SK-N-SH (cell line): Measurements from ENCODE around the gene AIMP2. TPM values are rescaled to one million over a fixed set of nuclear protein-coding genes. Genes with fewer than 3 reads are reported as not detected.

ENCODE experiments used
- CTCF ChIA-PET: fragments of 300-600, 350-600 bp; formaldehyde crosslinking; extraction: SDS; loops from one replicate; lab custom pipeline; 2021; lab: Yijun Ruan, JAX
- POLR2A ChIA-PET: fragments of 350-600 bp; sonication (Branson Sonifier 250); formaldehyde crosslinking; extraction: SDS; loops from one replicate; lab custom pipeline; 2020; ENCODE audit warnings: antibody characterized with exemption, inconsistent platforms; lab: Yijun Ruan, JAX
- DNase-seq: peaks from one replicate; pipeline ENCODE4 v3.0.0; 2012
- H2AFZ ChIP-seq: fragments of 200-600 bp; sonication (generic); 2 replicates; pipeline ENCODE4 v1.8.1; 2016; ENCODE audit warnings: antibody characterized with exemption, mild to moderate bottlenecking, low read depth
- H3F3A ChIP-seq: fragments of 200-600 bp; sonication (generic); replicated peaks from 2 replicates; pipeline ENCODE3; 2016; ENCODE audit warnings: antibody characterized with exemption, mild to moderate bottlenecking; ENCODE audit not compliant: insufficient read depth
- H3K27ac ChIP-seq, 2 experiments: fragments of 200-500 bp in 1 of 2; fragments of 200-600 bp in 1 of 2; sonication (Bioruptor generic) in 1 of 2; sonication (generic), shearing (Covaris generic) in 1 of 2; 2 replicates each; pipeline versions ENCODE4 v1.5.1 to v1.6.1; 2014 to 2016; ENCODE audit warnings: low read depth in 2 of 2, inconsistent platforms in 1 of 2, low read length in 1 of 2, mild to moderate bottlenecking in 1 of 2, mixed read lengths in 1 of 2
- H3K27me3 ChIP-seq: fragments of 200-600 bp; sonication (generic), shearing (Covaris generic); 2 replicates; pipeline ENCODE4 v1.6.1; 2016; ENCODE audit warnings: mixed run types; ENCODE audit not compliant: insufficient read depth
- H3K36me3 ChIP-seq, 2 experiments: fragments of 200-500 bp in 1 of 2; fragments of 200-600 bp in 1 of 2; sonication (Bioruptor generic) in 1 of 2; sonication (generic) in 1 of 2; replicated peaks in 1 of 2; 2 replicates each; pipeline versions ENCODE3 to v1.5.1; 2014 to 2016; ENCODE audit warnings: low read length in 1 of 2, mild to moderate bottlenecking in 1 of 2; ENCODE audit not compliant: insufficient read depth in 2 of 2, control insufficient read depth in 1 of 2
- H3K4me1 ChIP-seq, 2 experiments: fragments of 200-500 bp in 1 of 2; fragments of 200-600 bp in 1 of 2; sonication (Bioruptor generic) in 1 of 2; sonication (generic), shearing (Covaris generic) in 1 of 2; 2 replicates each; pipeline versions ENCODE4 v1.5.1 to v1.6.1; 2014 to 2016; ENCODE audit warnings: low read depth in 1 of 2, low read length in 1 of 2, mixed run types in 1 of 2; ENCODE audit not compliant: insufficient read depth in 2 of 2, control insufficient read depth in 1 of 2
- H3K4me2 ChIP-seq: fragments of 200-600 bp; sonication (generic), shearing (Covaris generic); 2 replicates; pipeline ENCODE4 v1.6.1; 2017; ENCODE audit warnings: mixed run types
- H3K4me3 ChIP-seq, 2 experiments: fragments of 200-500 bp in 1 of 2; fragments of 200-600 bp in 1 of 2; sonication (Bioruptor generic) in 1 of 2; sonication (generic), shearing (Covaris generic) in 1 of 2; 2 replicates each; pipeline versions ENCODE4 v1.5.1 to v1.8.1; 2014 to 2016; ENCODE audit warnings: low read depth in 2 of 2, inconsistent platforms in 1 of 2, low read length in 1 of 2, mild to moderate bottlenecking in 1 of 2, mixed read lengths in 1 of 2, moderate library complexity in 1 of 2
- H3K79me2 ChIP-seq: fragments of 200-600 bp; sonication (generic); 2 replicates; pipeline ENCODE4 v1.8.1; 2017; ENCODE audit warnings: mild to moderate bottlenecking; ENCODE audit not compliant: insufficient read depth
- H3K9ac ChIP-seq: fragments of 200-600 bp; sonication (generic); 2 replicates; pipeline ENCODE4 v1.6.1; 2017; ENCODE audit warnings: mixed run types
- H3K9me2 ChIP-seq: fragments of 200-600 bp; sonication (generic); 2 replicates; pipeline ENCODE4 v1.6.1; 2017; ENCODE audit warnings: mixed run types
- H3K9me3 ChIP-seq: fragments of 200-600 bp; sonication (generic); 2 replicates; pipeline ENCODE4 v1.6.1; 2017; ENCODE audit warnings: mixed run types, mild to moderate bottlenecking, moderate library complexity
- H4K20me1 ChIP-seq: fragments of 200-600 bp; sonication (generic); 2 replicates; pipeline ENCODE4 v1.6.1; 2017; ENCODE audit warnings: mild to moderate bottlenecking, mixed run types; ENCODE audit not compliant: insufficient read depth
- EP300 ChIP-seq, 2 experiments: IDR thresholded peaks; 2 replicates each; pipeline versions ENCODE4 v1.4.0 to v1.6.1; 2012; ENCODE audit warnings: borderline replicate concordance in 1 of 2, low read depth in 1 of 2, low read length in 1 of 2
- EZH2phosphoT487 ChIP-seq: fragments of 200-600 bp; sonication (generic); IDR thresholded peaks from 2 replicates; pipeline ENCODE4 v1.6.1; 2017; ENCODE audit warnings: low read depth, mixed run types, mild to moderate bottlenecking, antibody characterized with exemption, moderate library complexity, borderline replicate concordance
- FOXJ3 ChIP-seq: sonication (generic); formaldehyde crosslinking; IDR thresholded peaks from 2 replicates; pipeline ENCODE4 v1.5.1; 2020; ENCODE audit warnings: mild to moderate bottlenecking, missing genetic modification reagents
- FOXM1 ChIP-seq: IDR thresholded peaks from 2 replicates; pipeline ENCODE4 v1.4.0; 2012; ENCODE audit warnings: low read depth, mild to moderate bottlenecking
- GABPA ChIP-seq: IDR thresholded peaks from 2 replicates; pipeline ENCODE4 v1.4.0; 2012; ENCODE audit warnings: low read depth, mild to moderate bottlenecking
- MXI1 ChIP-seq: IDR thresholded peaks from 2 replicates; pipeline ENCODE4 v1.6.1; 2012; ENCODE audit warnings: mild to moderate bottlenecking, low read depth, low read length, improper control_type of control experiment
- NFIC ChIP-seq: IDR thresholded peaks from 2 replicates; pipeline ENCODE4 v1.4.0; 2012; ENCODE audit warnings: borderline replicate concordance
- POLR2AphosphoS5 ChIP-seq: IDR thresholded peaks from 2 replicates; pipeline ENCODE4 v1.6.1; 2012; ENCODE audit warnings: low read depth, low read length
- RAD21 ChIP-seq: IDR thresholded peaks from 2 replicates; pipeline ENCODE4 v1.6.1; 2012; ENCODE audit warnings: mild to moderate bottlenecking, low read length
- SIN3A ChIP-seq: IDR thresholded peaks from 2 replicates; pipeline ENCODE4 v1.6.1; 2012; ENCODE audit warnings: low read depth, mild to moderate bottlenecking, low read length, moderate library complexity, borderline replicate concordance
- USF2 ChIP-seq: fragments of 150-350 bp; IDR thresholded peaks from 2 replicates; pipeline ENCODE4 v1.6.1; 2017; ENCODE audit warnings: antibody characterized with exemption, low read length, low read depth, borderline replicate concordance
- WGBS: methylation state at CpG from one replicate; pipeline ENCODE4 v1.1.6; 2017; ENCODE audit warnings: low lambda C conversion rate; 5-methylcytosine and 5-hydroxymethylcytosine counted together
- polyA plus RNA-seq, 3 experiments: library from polyadenylated mRNA; depleted of rRNA; stranded (reverse); fragments of >200 nt; gene quantifications; 2 replicates each; pipeline ENCODE4 v1.2.3, GENCODE V29; 2012

The AIMP2 gene
- polyA plus RNA-seq, 1 of the 3 experiments (the other 2 are of a cell fraction): 104 TPM

DNA sequence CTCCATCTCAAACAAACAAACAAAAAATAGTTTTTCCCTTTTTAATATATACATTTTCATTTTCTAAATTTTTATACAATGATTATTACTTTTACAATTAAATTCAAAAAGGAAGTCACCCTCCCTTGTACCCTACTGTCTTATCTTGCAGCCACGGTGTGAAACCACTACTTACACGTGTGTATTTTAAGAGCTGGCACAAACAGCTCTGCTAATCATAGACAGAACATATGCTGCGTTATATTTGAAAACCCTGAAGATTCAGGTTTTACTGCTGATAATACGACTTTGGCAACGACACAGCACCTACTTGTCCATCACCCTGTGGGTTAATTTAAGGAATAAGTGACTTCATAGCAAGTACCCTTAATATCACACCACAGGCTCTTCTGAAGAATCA, 23.1 kb downstream of the AIMP2 start:
- Histone ChIP-seq H3K9me3 (no peaks in the 10 kb centered on the region), H3K79me2 (peaks cover 42% of the 10 kb centered on the region), H4K20me1 (no peaks in the 10 kb centered on the region)
- POLR2A ChIA-PET: interaction anchor here (1.0 to 1.3 kb wide), 2 partner anchors 12 to 23 kb away, joined by 4 read pairs; partner anchors contain the start of genes AIMP2 and PMS2
- TF ChIP-seq POLR2AphosphoS5 (no peak), FOXM1 (no peak), SIN3A (no peak), MXI1 (no peak), EZH2phosphoT487 (no peak), FOXJ3 (CRISPR knock-in tag) (no peak), USF2 (no peak), EP300 (IDR thresholded peaks at IDR 0.05; ENCODE audit: borderline replicate concordance in 1 of 2, low read depth in 1 of 2, low read length in 1 of 2) (no peak), NFIC (no peak)
- TF ChIP-seq, all 33 proteins: peak for 0
- Histone ChIP-seq H3K27me3 (no peaks in the 10 kb centered on the region), H3K27ac (no peak overlapping the region), H2AFZ (no peak overlapping the region), H3F3A (peaks cover 6% of the 10 kb centered on the region), H3K4me3 (no peak overlapping the region), H3K36me3 (peaks cover 63 to 65% of the 10 kb centered on the region in 2 experiments), H3K4me1 (no peaks in the 10 kb centered on the region), H3K4me2 (no peak overlapping the region), H3K9me2 (no peaks in the 10 kb centered on the region), H3K9ac (no peak overlapping the region)
- CTCF ChIA-PET: interaction anchor here (1.2 to 1.7 kb wide), 4 partner anchors 23 to 282 kb away, joined by 4 read pairs; partner anchors contain the start of genes AIMP2 and PMS2
- 97% methylated on average over 5 of the region's 5 CpGs for WGBS
- no peak for DNase-seq

DNA sequence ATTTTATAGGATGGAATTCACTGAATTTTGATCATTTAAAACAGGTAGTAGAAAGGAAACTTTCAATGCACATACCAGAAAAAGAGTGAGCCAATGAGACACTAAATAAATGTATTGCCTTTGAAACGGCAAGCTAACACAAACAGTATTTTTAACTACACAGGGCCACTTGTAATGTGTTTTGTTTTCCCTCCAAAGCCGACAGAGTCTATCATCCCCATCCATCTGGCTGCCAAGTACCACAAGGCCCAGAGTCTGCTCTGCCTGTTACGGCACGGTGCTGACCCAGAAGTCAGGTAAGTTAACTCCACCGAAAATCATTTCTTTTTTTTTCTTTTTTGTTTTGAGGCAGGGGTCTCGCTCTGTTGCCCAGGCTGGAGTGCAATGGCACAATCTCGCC, 23.6 kb downstream of the AIMP2 start:
- DNase-seq: no peak
- peaks cover 63 to 65% of the 10 kb centered on the region in 2 experiments for H3K36me3 ChIP-seq
- peaks cover 5% of the 10 kb centered on the region for H3F3A ChIP-seq
- H3K9me3 ChIP-seq: no peaks in the 10 kb centered on the region
- H3K4me1 ChIP-seq: no peaks in the 10 kb centered on the region
- H3K9ac ChIP-seq: no peak overlapping the region
- H3K4me2 ChIP-seq: no peak overlapping the region
- no peaks in the 10 kb centered on the region for H3K27me3 ChIP-seq
- H3K9me2 ChIP-seq: no peaks in the 10 kb centered on the region
- H3K79me2 ChIP-seq: peaks cover 42% of the 10 kb centered on the region
- 90% methylated on average over 7 of the region's 7 CpGs for WGBS
- TF ChIP-seq GABPA (no peak), RAD21 (no peak), USF2 (no peak)
- CTCF ChIA-PET: interaction anchor here (0.6 to 1.7 kb wide), 5 partner anchors 8 to 282 kb away, joined by 3 to 4 read pairs (median 4); partner anchors contain the start of genes AIMP2 and PMS2
- H4K20me1 ChIP-seq: no peaks in the 10 kb centered on the region
- no peak overlapping the region for H2AFZ ChIP-seq
- POLR2A ChIA-PET: no interaction called here
- H3K27ac ChIP-seq: no peak overlapping the region
- no peak overlapping the region for H3K4me3 ChIP-seq
